Measurements from ENCODE around the gene IDH2.
"Not testable (repeated sequence)": the region's sequence is repeated elsewhere in the genome, so short reads cannot be mapped to it uniquely, and the experiment has no call there.

IDH2 gene

GRCh38 chr15:90115783-90116182 is 13.5 kb upstream of the IDH2 start:
- DNase-seq (ENCODE audit: low read depth in 4 of 4, low spot score in 1 of 4): no peak

GRCh38 chr15:90114451-90114901 is 12.2 kb upstream of the IDH2 start:
- DNase-seq (ENCODE audit: low read depth in 4 of 4, low spot score in 1 of 4): no peak

- no peak for DNase-seq (ENCODE audit: low read depth in 4 of 4, low spot score in 1 of 4)
These were observed 10.9 kb upstream of the IDH2 start for GRCh38 chr15:90113166-90113565.

DNA sequence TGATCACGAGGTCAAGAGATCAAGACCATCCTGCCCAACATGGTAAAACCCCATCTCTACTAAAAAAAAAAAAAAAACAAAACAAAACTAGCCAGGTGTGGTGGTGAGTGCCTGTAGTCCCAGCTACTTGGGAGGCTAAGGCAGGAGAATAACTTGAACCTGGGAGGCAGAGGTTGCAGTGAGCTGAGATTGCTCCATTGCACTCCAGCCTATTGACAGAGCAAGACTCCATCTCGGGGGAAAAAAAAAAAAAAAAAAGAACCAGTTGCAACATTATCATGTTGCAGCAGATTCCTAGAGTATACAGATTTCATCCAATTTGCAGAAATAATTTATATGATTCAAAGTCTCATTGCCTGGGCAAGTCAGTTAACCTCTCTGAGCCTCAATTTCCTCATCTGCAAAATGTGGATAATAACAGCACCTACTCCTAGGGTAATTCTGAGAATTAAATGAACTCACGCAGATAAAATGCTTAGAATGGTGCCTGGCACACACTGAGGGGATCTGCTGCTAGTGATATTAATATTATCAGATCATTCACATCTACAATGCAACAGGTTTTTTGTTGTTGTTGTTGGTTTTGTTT is 7.0 kb upstream of the IDH2 start:
- not testable (repeated sequence) for DNase-seq (ENCODE audit: low read depth in 4 of 4, low spot score in 1 of 4)

DNA sequence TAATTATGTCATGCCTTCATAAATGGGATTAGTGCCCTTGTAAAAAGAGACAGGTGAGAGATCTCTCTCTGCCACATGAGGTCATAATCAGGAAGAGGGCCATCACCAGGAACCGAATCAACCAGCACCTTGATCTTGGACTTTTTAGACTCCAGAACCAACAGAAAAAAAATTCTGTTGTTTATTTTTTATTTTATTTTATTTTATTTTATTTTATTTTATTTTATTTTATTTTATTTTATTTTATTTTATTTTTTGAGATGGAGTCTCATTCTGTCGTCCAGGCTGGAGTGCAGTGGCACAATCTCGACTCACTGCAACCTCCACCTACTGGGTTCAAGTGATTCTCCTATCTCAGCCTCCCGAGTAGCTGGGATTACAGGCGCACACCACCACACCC is 5.8 kb upstream of the IDH2 start:
- not testable (repeated sequence) for DNase-seq (ENCODE audit: low read depth in 4 of 4, low spot score in 1 of 4)

DNA sequence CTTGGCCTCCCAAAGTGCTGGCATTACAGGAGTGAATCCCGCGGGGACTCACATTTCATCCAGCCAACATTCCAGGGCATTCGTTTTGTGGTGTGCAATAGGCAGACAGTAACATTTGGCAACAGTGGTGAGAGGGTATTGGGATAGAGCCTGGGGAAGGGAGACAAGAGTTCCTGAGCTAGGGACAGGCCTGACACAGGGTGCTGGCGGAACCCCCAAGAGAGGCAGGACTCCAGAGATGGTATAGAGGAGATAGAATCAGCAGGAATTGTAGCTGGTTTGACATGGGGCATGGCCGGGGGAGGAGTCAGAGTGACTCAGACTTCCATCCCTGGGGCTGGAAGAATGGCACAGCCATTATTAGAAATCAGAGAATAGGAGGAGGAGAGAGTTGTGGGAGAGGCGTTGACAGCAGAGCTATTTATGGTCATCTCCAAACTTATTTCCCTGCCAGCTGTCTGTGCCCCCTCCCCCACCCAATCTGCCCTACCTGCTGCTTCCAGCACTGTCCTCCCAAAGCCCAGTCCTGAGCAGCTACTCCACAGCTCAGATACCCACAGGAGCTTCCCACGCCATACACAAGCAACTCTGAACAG is 4.4 kb upstream of the IDH2 start:
- no peak for DNase-seq (ENCODE audit: low read depth in 4 of 4, low spot score in 1 of 4)

DNA sequence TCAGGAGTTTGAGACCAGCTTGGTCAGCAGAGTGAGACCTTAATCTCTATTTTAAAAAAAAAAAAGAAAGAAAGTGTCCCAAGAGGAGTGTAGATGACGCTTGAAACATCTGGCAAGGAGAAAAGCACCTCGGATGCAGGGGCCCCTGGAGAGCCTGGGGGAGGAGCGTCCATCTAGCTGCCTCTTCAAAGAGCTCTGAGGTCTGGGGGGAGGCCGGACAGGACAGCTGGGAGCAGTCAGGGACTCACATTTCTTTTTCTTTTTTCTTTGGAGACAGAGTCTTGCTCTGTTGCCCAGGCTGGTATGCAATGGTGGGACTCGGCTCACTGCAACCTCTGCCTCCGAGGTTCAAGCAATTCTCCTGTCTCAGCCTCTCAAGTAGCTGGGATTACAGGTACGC is 3.3 kb upstream of the IDH2 start:
- no peak for DNase-seq (ENCODE audit: low read depth in 4 of 4, low spot score in 1 of 4)

DNA sequence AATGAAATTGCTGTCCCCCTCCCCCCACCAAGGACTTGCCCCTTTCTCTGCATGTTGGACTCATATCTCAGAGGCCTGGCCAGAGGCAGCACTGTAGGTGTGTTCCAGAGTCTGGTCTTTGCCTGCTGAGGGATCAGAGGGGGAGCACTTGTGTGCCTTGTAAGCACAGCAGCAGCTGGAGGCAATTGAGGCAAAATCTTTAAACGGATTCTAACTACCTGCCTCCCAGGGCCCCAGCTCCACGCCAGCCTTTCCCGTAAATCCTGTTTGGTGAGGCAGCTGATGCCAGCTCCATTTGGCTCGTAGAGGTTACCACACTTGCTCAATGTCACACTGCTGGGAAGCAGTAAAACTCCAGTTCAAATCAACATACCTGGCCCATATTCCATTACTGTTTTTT is 2.3 kb upstream of the IDH2 start:
- no peak for DNase-seq (ENCODE audit: low read depth in 4 of 4, low spot score in 1 of 4)

DNA sequence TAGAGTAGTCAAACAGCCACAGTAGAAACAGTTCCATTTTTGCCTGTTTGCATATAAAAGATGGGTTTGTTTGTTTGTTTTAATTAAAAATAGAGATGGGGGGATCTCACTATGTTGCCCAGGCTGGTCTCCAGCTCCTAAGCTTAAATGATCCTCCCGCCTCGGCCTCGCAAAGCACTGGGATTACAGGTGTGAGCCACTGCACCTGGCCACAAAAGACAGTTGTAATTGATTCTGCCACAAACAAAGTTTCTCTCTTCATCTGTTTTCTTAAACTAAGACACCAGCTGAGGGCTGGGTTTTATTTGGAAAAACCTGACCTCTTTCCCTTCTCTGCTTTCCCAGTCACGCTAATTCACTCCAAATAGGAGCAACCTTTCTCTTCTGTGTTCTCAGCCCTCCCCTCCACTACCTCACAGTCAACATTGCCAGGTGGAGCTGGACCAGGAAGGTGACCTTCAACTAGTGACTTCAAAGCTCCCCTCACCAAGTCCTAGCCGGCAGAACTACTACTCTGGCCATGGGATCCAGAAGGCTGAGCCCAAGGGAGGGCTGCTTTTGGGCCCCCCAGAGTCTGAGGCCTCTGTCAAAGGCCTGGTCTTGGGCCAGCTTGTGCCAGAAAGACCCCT is 1.5 kb upstream of the IDH2 start:
- DNase-seq (ENCODE audit: low read depth in 4 of 4, low spot score in 1 of 4): no peak

DNA sequence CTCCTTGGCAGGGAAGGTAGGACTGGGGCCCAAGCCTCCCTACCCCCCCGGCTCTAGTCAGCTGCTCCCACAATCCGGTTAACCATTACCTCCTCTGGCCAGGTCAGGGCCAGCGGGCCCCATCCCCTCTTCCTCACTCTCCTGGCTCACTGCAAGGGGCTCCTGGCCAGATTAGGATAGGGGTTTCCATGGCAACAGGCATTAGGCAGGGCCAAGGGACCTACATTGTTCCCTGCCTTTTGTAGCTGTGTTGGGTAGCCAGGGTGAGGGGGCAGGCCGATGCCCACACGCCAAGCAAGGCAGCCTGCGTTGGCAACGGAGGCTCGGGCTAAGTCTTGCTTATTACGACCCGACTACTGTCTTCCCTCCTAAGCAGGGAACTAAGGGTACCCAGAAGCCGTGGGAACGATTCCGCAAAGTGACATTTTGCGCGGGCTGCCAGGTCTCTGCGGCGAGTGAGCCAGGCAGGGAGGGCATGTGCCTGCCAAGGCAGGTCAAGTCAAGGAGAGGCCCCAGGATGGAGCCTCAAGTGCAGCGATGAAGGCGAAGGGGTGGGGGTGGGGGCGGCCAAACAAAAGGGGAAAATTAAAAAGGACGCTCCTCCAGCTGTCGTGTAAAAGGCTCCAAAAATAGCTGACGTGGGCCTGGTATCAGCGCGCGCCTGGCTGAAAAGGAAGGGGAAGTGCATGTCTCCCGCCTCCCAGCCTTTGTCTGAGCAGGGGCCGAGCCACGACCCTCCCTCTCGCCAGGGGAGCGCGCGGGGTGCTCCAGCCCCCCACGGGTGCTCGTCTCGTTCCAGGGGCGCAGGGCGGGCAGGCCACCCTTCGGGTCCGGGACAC is 919 bp downstream of the IDH2 start:
- DNase-seq (ENCODE audit: low read depth in 4 of 4, low spot score in 1 of 4): no peak

DNA sequence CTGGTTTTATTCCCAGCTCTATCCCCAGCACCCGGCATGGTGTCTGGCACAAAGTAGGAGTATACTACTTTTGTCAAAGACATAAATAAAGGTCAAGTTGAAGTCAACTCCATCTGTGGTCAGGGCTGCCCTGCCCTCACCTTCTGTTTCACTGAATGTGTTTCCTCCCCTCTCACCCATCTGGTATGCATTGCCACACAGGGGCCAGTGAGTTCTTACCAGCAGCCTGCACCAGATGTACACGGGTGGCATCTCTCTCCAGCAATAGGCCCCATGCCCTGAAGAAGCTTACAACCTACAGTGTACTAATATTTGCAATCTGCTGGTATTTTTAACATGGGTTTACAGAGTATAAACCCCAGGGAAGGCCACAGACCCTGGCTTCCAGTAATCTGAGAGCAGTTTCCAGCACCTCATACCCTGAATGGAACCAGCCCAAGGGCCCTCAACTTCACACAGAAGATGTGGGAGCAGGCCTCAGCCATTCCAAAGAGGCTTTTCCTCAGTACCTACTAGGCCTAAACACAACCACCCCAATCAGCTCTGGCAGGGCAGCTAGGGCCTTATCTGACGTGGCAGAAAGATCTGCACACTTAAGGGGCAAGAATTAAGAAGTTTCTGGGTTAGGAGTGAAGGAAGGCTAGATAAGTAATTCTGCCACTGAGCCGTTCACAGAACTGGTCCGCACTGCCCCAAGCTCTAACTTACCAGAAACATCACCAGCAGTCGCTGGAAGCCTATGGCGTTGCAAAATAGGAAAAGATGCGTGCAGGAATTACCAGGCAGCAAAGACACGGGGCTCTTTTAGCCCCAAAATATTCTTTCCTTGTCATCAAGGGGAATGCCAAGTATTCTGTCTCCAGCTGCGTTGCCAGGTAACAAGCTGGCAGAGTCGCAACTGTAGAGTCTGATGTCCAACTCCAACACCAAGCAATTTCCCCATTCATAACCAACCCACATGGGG is 2.1 kb downstream of the IDH2 start:
- no peak for DNase-seq (ENCODE audit: low read depth in 4 of 4, low spot score in 1 of 4)

DNA sequence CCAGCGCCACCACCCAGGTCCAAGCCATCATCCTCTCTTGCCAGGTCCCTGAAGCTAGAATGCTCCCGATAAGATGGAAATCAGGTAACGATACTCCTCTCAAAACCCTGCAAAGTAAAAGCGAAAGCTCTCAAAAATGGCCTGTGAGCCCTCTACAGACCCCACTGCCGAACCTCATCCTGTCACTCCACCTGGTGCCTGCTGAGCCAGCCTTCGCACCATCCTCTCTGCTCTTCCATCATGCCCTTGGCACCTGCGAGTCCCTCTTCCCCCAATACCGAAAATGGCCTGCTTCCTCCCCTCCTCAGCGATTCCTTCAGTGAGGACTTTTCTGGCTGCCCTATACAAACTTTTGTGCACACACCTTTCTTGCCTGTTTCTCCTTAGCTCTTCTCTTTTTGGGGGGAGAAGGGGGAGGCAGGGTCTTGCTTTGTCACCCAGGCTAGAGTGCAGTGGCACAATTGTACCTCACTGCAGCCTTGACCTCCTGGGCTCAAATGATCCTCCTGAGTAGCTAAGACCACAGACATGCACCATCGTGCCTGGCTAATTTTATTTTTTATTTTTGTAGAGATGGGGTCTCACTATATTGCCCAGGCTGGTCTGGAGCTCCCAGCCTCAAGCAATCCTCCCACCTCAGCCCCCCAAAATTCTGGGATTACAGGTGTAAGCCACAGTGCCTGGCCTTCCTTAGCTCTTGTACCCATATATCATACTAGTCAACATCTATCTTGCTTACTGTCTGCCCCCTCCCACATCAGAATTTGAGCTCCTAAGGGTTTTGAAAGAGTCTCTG is 3.0 kb downstream of the IDH2 start:
- DNase-seq (ENCODE audit: low read depth in 4 of 4, low spot score in 1 of 4): no peak

DNA sequence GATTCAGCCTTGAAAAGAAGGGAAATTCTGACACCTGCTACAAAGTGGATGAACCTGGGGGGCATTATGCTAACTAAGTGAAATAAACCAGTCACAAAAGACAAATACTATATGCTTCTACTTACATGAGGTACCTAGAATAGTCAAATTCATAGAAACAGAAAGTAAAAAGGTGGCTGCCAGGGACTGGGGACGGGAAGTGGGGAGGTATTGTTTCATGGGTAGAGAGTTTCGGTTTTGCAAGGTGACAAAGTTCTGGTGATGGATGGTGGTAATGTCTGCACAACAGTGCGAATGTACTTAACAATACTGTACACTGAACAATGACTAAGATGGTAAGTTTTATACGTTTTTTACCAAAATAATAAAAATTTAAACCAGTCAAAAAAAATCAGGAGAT is 4.8 kb downstream of the IDH2 start:
- peak in 1 of 4 experiments; percentile 54 for DNase-seq (ENCODE audit: low read depth in 4 of 4, low spot score in 1 of 4)

GRCh38 chr15:90095521-90095959 is 6.7 kb downstream of the IDH2 start:
- no peak for DNase-seq (ENCODE audit: low read depth in 4 of 4, low spot score in 1 of 4)

- DNase-seq (ENCODE audit: low read depth in 4 of 4, low spot score in 1 of 4): no peak
These were observed 10.9 kb downstream of the IDH2 start for GRCh38 chr15:90091156-90091931.

DNA sequence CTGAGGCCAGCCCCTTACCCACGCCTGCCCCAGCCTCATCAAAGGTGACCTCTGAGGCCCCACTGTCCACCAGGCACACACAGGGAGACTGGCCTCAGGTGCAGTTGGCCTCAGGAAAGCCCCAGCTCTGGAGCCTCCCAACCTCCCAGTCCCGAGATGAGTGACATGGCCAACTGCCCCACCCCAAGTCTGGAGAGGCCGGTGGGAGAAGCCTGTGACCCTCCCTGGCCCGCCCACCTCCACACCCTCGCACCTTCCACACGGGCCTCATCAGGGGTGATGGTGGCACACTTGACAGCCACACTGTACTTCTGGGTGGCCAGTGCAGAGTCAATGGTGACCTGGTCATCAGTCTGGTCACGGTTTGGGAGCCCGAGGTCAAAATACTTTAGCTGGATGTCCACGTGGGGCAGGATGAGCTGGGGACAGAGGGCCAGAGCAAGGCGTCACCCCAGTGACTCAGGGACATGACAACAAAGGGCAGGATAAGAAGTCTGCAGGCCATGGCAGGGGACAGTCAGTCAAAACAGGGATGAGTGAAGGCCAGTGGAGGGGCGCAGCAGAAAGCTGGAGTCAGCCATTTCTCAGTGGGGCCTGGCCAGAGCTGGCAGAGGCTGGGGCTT is 11.9 kb downstream of the IDH2 start:
- no peak for DNase-seq (ENCODE audit: low read depth in 4 of 4, low spot score in 1 of 4)

GRCh38 chr15:90087454-90088154 is 14.7 kb downstream of the IDH2 start:
- DNase-seq (ENCODE audit: low read depth in 4 of 4, low spot score in 1 of 4): no peak

- DNase-seq (ENCODE audit: low read depth in 4 of 4, low spot score in 1 of 4): no peak
These were observed 15.4 kb downstream of the IDH2 start for GRCh38 chr15:90086868-90087268.

All from stimulated activated CD4-positive, alpha-beta T cell treated with anti-CD3 and anti-CD28 coated beads, Interleukin-1b, Interleukin-23, amount 100 ng/mL, for 24 hours (primary cell).